GM19455 (cell line): ENCODE data around the gene HM13.
"Not testable (repeated sequence)": the region's sequence is repeated elsewhere in the genome, so short reads cannot be mapped to it uniquely, and the experiment has no call there.

ENCODE experiments used
- ATAC-seq: cut with Tn5 transposase; IDR thresholded peaks from one replicate; pipeline ENCODE4 v1.9.1; 2021; ENCODE audit not compliant: unreplicated experiment

HM13 gene

GRCh38 chr20:31581391-31581790, 67.1 kb downstream of the HM13 start:
- ATAC-seq: no peak

GRCh38 chr20:31587545-31588389, 73.5 kb downstream of the HM13 start:
- no peak for ATAC-seq

GRCh38 chr20:31590717-31591225, 76.5 kb downstream of the HM13 start:
- no peak for ATAC-seq

GRCh38 chr20:31593221-31594001, 79.2 kb downstream of the HM13 start:
- ATAC-seq: no peak

- ATAC-seq: no peak
Measured at GRCh38 chr20:31594002-31594557, 79.8 kb downstream of the HM13 start.

GRCh38 chr20:31594558-31595379, 80.5 kb downstream of the HM13 start:
- ATAC-seq: no peak

- ATAC-seq: no peak
Measured at GRCh38 chr20:31595380-31595653, 81.1 kb downstream of the HM13 start.

- no peak for ATAC-seq
Measured at GRCh38 chr20:31595654-31596411, 81.6 kb downstream of the HM13 start.

GRCh38 chr20:31596412-31596715, 82.1 kb downstream of the HM13 start:
- not testable (repeated sequence) for ATAC-seq

- ATAC-seq: no peak
Measured at GRCh38 chr20:31596831-31597480, 82.7 kb downstream of the HM13 start.

GRCh38 chr20:31597481-31597855, 83.2 kb downstream of the HM13 start:
- ATAC-seq: no peak

- no peak for ATAC-seq
Measured at GRCh38 chr20:31602431-31602778, 88.2 kb downstream of the HM13 start.

- ATAC-seq: peak; percentile 69
Measured at GRCh38 chr20:31602779-31603441, 88.7 kb downstream of the HM13 start.

- peak; percentile 49 for ATAC-seq
Measured at GRCh38 chr20:31603822-31604566, 89.8 kb downstream of the HM13 start.

GRCh38 chr20:31604567-31605030, 90.4 kb downstream of the HM13 start:
- ATAC-seq: no peak

- ATAC-seq: peak; percentile 75
Measured at GRCh38 chr20:31605031-31605901, 91.0 kb downstream of the HM13 start, which contains the start of gene ID1. Gene ID1 (plus strand): TSS chr20:31605289. CDS start chr20:31605388, 99 bp downstream.

GRCh38 chr20:31605902-31606803, 91.9 kb downstream of the HM13 start:
- no peak for ATAC-seq
